H9 (cell line): Measurements from ENCODE around the gene MSI2. TPM values are rescaled to one million over a fixed set of nuclear protein-coding genes. Genes with fewer than 3 reads are reported as not detected.
A peak's percentile ranks its signal among the peaks of the same experiment; 100 is the strongest.

Experiments
- DNase-seq: peaks from one replicate; pipeline ENCODE4 v3.0.0-alpha.2; 2017
- H2AFZ ChIP-seq: one replicate; pipeline ENCODE4 v1.6.1; 2013; ENCODE audit warnings: mild to moderate bottlenecking, low read length, control low read depth, moderate library complexity
- H2AK5ac ChIP-seq: 2 replicates; pipeline ENCODE4 v1.6.1; 2013; ENCODE audit warnings: low read length, control low read depth, mixed read lengths; ENCODE audit not compliant: insufficient read length
- H2BK120ac ChIP-seq: one replicate; pipeline ENCODE4 v1.6.1; 2013; ENCODE audit warnings: low read depth, mild to moderate bottlenecking, low read length, control low read depth, inconsistent platforms; ENCODE audit not compliant: poor library complexity, severe bottlenecking
- H2BK12ac ChIP-seq: 2 replicates; pipeline ENCODE4 v1.6.1; 2013; ENCODE audit warnings: low read length, control low read depth, mixed read lengths, low read depth; ENCODE audit not compliant: insufficient read length
- H2BK15ac ChIP-seq: 2 replicates; pipeline ENCODE4 v1.6.1; 2013; ENCODE audit warnings: low read depth, low read length, control low read depth
- H2BK20ac ChIP-seq: one replicate; pipeline ENCODE4 v1.6.1; 2013; ENCODE audit warnings: low read depth, mild to moderate bottlenecking, low read length, control low read depth, inconsistent platforms; ENCODE audit not compliant: poor library complexity, severe bottlenecking
- H2BK5ac ChIP-seq: 2 replicates; pipeline ENCODE4 v1.6.1; 2013; ENCODE audit warnings: low read length, control low read depth, mixed read lengths; ENCODE audit not compliant: insufficient read length
- H3K14ac ChIP-seq: 2 replicates; pipeline ENCODE4 v1.6.1; 2013; ENCODE audit warnings: low read length, control low read depth; ENCODE audit not compliant: insufficient read depth
- H3K18ac ChIP-seq: 2 replicates; pipeline ENCODE4 v1.6.1; 2013; ENCODE audit warnings: low read depth, mild to moderate bottlenecking, mixed read lengths, low read length, control low read depth; ENCODE audit not compliant: insufficient read length
- H3K23ac ChIP-seq: 2 replicates; pipeline ENCODE4 v1.6.1; 2013; ENCODE audit warnings: low read length, control low read depth, mixed read lengths, low read depth; ENCODE audit not compliant: insufficient read length
- H3K23me2 ChIP-seq: 2 replicates; pipeline ENCODE4 v1.6.1; 2013; ENCODE audit warnings: low read depth, mild to moderate bottlenecking, mixed read lengths, low read length, control low read depth; ENCODE audit not compliant: insufficient read length, poor library complexity, severe bottlenecking
- H3K27ac ChIP-seq: 2 replicates; pipeline ENCODE4 v1.5.1; 2013; ENCODE audit warnings: low read length, control low read depth, mixed read lengths, low read depth; ENCODE audit not compliant: insufficient read length
- H3K27me3 ChIP-seq: 2 replicates; pipeline ENCODE4 v1.6.1; 2013; ENCODE audit warnings: low read length, control low read depth, inconsistent platforms; ENCODE audit not compliant: insufficient read depth
- H3K4ac ChIP-seq: 2 replicates; pipeline ENCODE4 v1.6.1; 2013; ENCODE audit warnings: low read depth, mild to moderate bottlenecking, control low read depth, inconsistent platforms, low read length, moderate library complexity
- H3K4me1 ChIP-seq: 2 replicates; pipeline ENCODE4 v1.6.1; 2013; ENCODE audit warnings: low read length, control low read depth, inconsistent platforms; ENCODE audit not compliant: insufficient read depth
- H3K4me2 ChIP-seq: 2 replicates; pipeline ENCODE4 v1.6.1; 2013; ENCODE audit warnings: low read length, control low read depth, mixed read lengths; ENCODE audit not compliant: insufficient read length, insufficient read depth
- H3K56ac ChIP-seq: 2 replicates; pipeline ENCODE4 v1.6.1; 2013; ENCODE audit warnings: low read depth, mild to moderate bottlenecking, mixed read lengths, low read length, control low read depth; ENCODE audit not compliant: insufficient read length
- H3K79me1 ChIP-seq: 2 replicates; pipeline ENCODE4 v1.6.1; 2013; ENCODE audit warnings: low read depth, mild to moderate bottlenecking, moderate library complexity, low read length, control low read depth, inconsistent platforms; ENCODE audit not compliant: insufficient read depth, poor library complexity, severe bottlenecking
- H3K79me2 ChIP-seq: 2 replicates; pipeline ENCODE4 v1.6.1; 2013; ENCODE audit warnings: low read length, control low read depth, inconsistent platforms; ENCODE audit not compliant: insufficient read depth
- H3K9ac ChIP-seq: 2 replicates; pipeline ENCODE4 v1.6.1; 2013; ENCODE audit warnings: low read length, control low read depth, mixed read lengths; ENCODE audit not compliant: insufficient read length; ENCODE audit errors: extremely low read depth
- H3K9me3 ChIP-seq: one replicate; pipeline ENCODE4 v1.6.1; 2013; ENCODE audit warnings: low read depth, low read length, inconsistent platforms; ENCODE audit not compliant: control insufficient read depth
- H3T11ph ChIP-seq: one replicate; pipeline ENCODE4 v1.6.1; 2013; ENCODE audit warnings: mild to moderate bottlenecking, low read length, control low read depth, inconsistent platforms
- H4K20me1 ChIP-seq: one replicate; pipeline ENCODE4 v1.6.1; 2013; ENCODE audit not compliant: control insufficient read depth, insufficient read length, insufficient read depth
- H4K5ac ChIP-seq: 2 replicates; pipeline ENCODE4 v1.6.1; 2013; ENCODE audit warnings: low read depth, mild to moderate bottlenecking, mixed read lengths, low read length, control low read depth; ENCODE audit not compliant: insufficient read length
- H4K8ac ChIP-seq: replicated peaks from 2 replicates; pipeline ENCODE4 v1.6.1; 2013; ENCODE audit warnings: low read length, control low read depth, mixed read lengths, low read depth; ENCODE audit not compliant: insufficient read length
- H4K91ac ChIP-seq: 2 replicates; pipeline ENCODE4 v1.6.1; 2013; ENCODE audit warnings: low read depth, mild to moderate bottlenecking, moderate library complexity, mixed read lengths, low read length, control low read depth; ENCODE audit not compliant: insufficient read length
- H3K27ac Mint-ChIP-seq, 3 experiments: 2 replicates in 2 of 3; 3 replicates in 1 of 3; pipeline ENCODE4 v1.8.0; 2020 to 2021; ENCODE audit warnings: mixed read lengths in 3 of 3, mild to moderate bottlenecking in 1 of 3, moderate library complexity in 1 of 3
- H3K27me3 Mint-ChIP-seq: 2 replicates; pipeline ENCODE4 v1.8.0; 2021; ENCODE audit warnings: low read depth, mild to moderate bottlenecking, moderate library complexity, mixed read lengths
- H3K36me3 Mint-ChIP-seq, 3 experiments: 2 replicates in 2 of 3; 3 replicates in 1 of 3; pipeline ENCODE4 v1.8.0; 2020 to 2021; ENCODE audit warnings: low read depth in 3 of 3, mixed read lengths in 3 of 3; ENCODE audit not compliant: insufficient read depth in 1 of 3
- H3K4me1 Mint-ChIP-seq, 2 experiments: 2 replicates each; pipeline ENCODE4 v1.8.0; 2020; ENCODE audit warnings: mixed read lengths in 2 of 2
- H3K4me3 Mint-ChIP-seq, 2 experiments: 2 replicates in 1 of 2; 3 replicates in 1 of 2; pipeline ENCODE4 v1.8.0; 2020 to 2021; ENCODE audit warnings: mild to moderate bottlenecking in 2 of 2, mixed read lengths in 2 of 2, moderate library complexity in 1 of 2
- H3K9me3 Mint-ChIP-seq, 2 experiments: 2 replicates in 1 of 2; 3 replicates in 1 of 2; pipeline ENCODE4 v1.8.0; 2020; ENCODE audit warnings: mild to moderate bottlenecking in 2 of 2, mixed read lengths in 2 of 2, moderate library complexity in 1 of 2
- CTCF ChIP-seq: fragments of 200-600 bp; sonication (generic); conservative IDR thresholded peaks from 3 replicates; pipeline ENCODE4 v1.8.0; 2021; ENCODE audit warnings: antibody characterized with exemption, mild to moderate bottlenecking
- WGBS: extraction: QIAGEN DNeasy Blood & Tissue Kit; methylation state at CpG from one replicate; pipeline ENCODE4 v1.1.7; 2013; ENCODE audit warnings: missing lambda C conversion rate, low lambda C conversion rate, mixed read lengths; ENCODE audit not compliant: insufficient read length; ENCODE audit errors: extremely low coverage; 5-methylcytosine and 5-hydroxymethylcytosine counted together
- total RNA-seq: library from RNA; stranded (reverse); gene quantifications from 2 replicates; pipeline ENCODE4 v1.2.1, GENCODE V29; 2021

Gene MSI2
- total RNA-seq, 1 experiment from 2014 or later: 98.5 TPM

DNA sequence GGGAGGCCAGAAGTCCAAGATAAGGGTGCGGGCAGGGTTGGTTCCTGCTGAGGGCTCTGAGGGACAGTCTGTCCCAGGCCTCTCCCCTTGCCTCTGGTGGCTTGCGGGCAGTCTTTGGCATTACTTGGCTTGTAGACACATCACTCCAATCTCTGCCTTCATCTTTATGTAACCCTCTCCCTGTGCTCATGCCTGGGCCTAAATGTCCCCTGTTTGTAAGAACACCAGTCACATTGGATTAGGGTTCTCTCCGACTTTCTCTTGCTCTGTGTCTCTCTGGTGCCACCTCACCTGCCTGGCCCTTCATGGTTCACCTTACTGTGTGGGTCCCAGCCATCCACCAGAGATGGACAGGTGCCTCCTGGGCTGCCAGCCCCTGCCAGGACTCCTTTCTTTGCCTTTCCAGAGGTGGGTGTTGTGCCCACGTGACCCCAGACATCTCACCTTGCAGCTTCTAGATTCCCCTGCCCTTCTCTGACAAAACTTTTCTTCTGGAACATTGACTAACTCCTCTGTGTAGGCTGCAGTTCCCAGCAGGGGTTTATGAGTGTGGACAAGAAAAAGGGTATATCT, 205.8 kb downstream of the MSI2 start:
- Histone ChIP-seq H2AK5ac (no peak overlapping the region), H3K23ac (no peak overlapping the region), H3K56ac (no peak overlapping the region), H4K5ac (no peak overlapping the region), H3K27me3 (no peaks in the 10 kb centered on the region; the same call in none of the 2 replicates), H2BK20ac (no peak overlapping the region), H2BK12ac (no peak overlapping the region), H3T11ph (no peak overlapping the region), H2BK15ac (no peak overlapping the region), H2AFZ (no peak overlapping the region), H3K23me2 (no peaks in the 10 kb centered on the region), H3K9me3 (no peaks in the 10 kb centered on the region), H4K20me1 (no peaks in the 10 kb centered on the region), H3K9ac (no peak overlapping the region), H3K27ac (no peak overlapping the region), H2BK120ac (no peak overlapping the region), H4K91ac (no peak overlapping the region), H4K8ac (no peak overlapping the region), H3K4me2 (no peak overlapping the region), H3K4ac (no peak overlapping the region), H3K79me1 (no peaks in the 10 kb centered on the region), H2BK5ac (no peak overlapping the region), H3K14ac (no peak overlapping the region), H3K4me1 (peaks cover 17% of the 10 kb centered on the region; the same call in 1 of the 2 replicates), H3K18ac (no peak overlapping the region), H3K79me2 (no peaks in the 10 kb centered on the region)
- Mint-ChIP-seq H3K4me1 (peaks cover 54 to 62% of the 10 kb centered on the region in 2 experiments), H3K9me3 (no peaks in the 10 kb centered on the region), H3K36me3 (peaks cover 0 to under 1% (median 0%) of the 10 kb centered on the region in 3 experiments; a peak in 2 of 7 replicates), H3K27me3 (no peaks in the 10 kb centered on the region), H3K27ac (peak overlapping the region in 1 of 3 experiments; percentile 19; a peak in 1 of 7 replicates), H3K4me3 (no peak overlapping the region)
- no CpG with 5 or more reads among the region's 4 CpGs for WGBS
- no peak for DNase-seq
- no peak for TF ChIP-seq CTCF
